GM19239 (cell line): Measurements from ENCODE around the gene STXBP6.

Experiments used
- DNase-seq: peaks from one replicate; pipeline ENCODE4 v3.0.0; 2011; ENCODE audit warnings: low spot score; ENCODE audit not compliant: insufficient read length
- FAIRE-seq: peaks from 2 replicates; lab custom pipeline; 2011; peaks lifted over from hg19 to GRCh38; lab: Jason Lieb, UNC

STXBP6 gene

GRCh38 chr14:25053585-25053984 is 3.6 kb upstream of the STXBP6 start:
- FAIRE-seq: no peak
- no peak for DNase-seq

- FAIRE-seq: no peak
These were observed 3.0 kb upstream of the STXBP6 start for GRCh38 chr14:25052921-25053320.

GRCh38 chr14:25052385-25052784 is 2.4 kb upstream of the STXBP6 start:
- DNase-seq (no peak), FAIRE-seq (no peak)

More at GRCh38 chr14:25052921-25053320, 3.0 kb upstream of the STXBP6 start:
- no peak for DNase-seq

GRCh38 chr14:25050269-25051150 is 563 bp upstream of the STXBP6 start:
- DNase-seq (no peak), FAIRE-seq (no peak)

GRCh38 chr14:25049093-25049567 is 817 bp downstream of the STXBP6 start:
- no peak for DNase-seq
- FAIRE-seq: no peak

GRCh38 chr14:25048170-25049016 is 1.6 kb downstream of the STXBP6 start:
- no peak for FAIRE-seq
- no peak for DNase-seq

- FAIRE-seq: no peak
- DNase-seq: no peak
These were observed 3.5 kb downstream of the STXBP6 start for GRCh38 chr14:25046301-25046943.

- no peak for DNase-seq
- FAIRE-seq: no peak
These were observed 5.7 kb downstream of the STXBP6 start for GRCh38 chr14:25044106-25044698.

GRCh38 chr14:25042362-25043299 is 7.3 kb downstream of the STXBP6 start:
- no peak for FAIRE-seq
- DNase-seq: no peak

- no peak for FAIRE-seq
- DNase-seq: no peak
These were observed 8.0 kb downstream of the STXBP6 start for GRCh38 chr14:25041898-25042297.

- FAIRE-seq: no peak
- DNase-seq: no peak
These were observed 8.5 kb downstream of the STXBP6 start for GRCh38 chr14:25041484-25041883.

- DNase-seq (no peak), FAIRE-seq (no peak)
These were observed 10.0 kb downstream of the STXBP6 start for GRCh38 chr14:25039933-25040332.

GRCh38 chr14:25038044-25038668 is 11.8 kb downstream of the STXBP6 start:
- DNase-seq (no peak), FAIRE-seq (no peak)

- FAIRE-seq (no peak), DNase-seq (no peak)
These were observed 12.9 kb downstream of the STXBP6 start for GRCh38 chr14:25037032-25037431.

- FAIRE-seq (no peak), DNase-seq (no peak)
These were observed 14.9 kb downstream of the STXBP6 start for GRCh38 chr14:25034803-25035681.

GRCh38 chr14:25033358-25033757 is 16.6 kb downstream of the STXBP6 start:
- DNase-seq (no peak), FAIRE-seq (no peak)

- DNase-seq: no peak
These were observed 17.7 kb downstream of the STXBP6 start for GRCh38 chr14:25032092-25032784.

More at GRCh38 chr14:25032092-25032784, 17.7 kb downstream of the STXBP6 start:
- no peak for FAIRE-seq
